DOHH2 (cell line): ENCODE results near the gene RPS16.

Experiments used
- EZH2phosphoT487 ChIP-seq: fragments of 200-600 bp; sonication (generic); IDR thresholded peaks from 2 replicates; pipeline ENCODE4 v1.6.1; 2017; ENCODE audit warnings: borderline replicate concordance, mild to moderate bottlenecking, antibody characterized with exemption, low read length, moderate library complexity, mixed read lengths
- TF ChIP-seq, protein P1 (sequence below): fragments of 200-600 bp; sonication (generic); IDR thresholded peaks from one replicate; pipeline ENCODE4 v1.5.1; 2014; ENCODE audit warnings: antibody characterized with exemption, mild to moderate bottlenecking, low read depth, low read length; ENCODE audit not compliant: poor library complexity, severe bottlenecking

DNA sequence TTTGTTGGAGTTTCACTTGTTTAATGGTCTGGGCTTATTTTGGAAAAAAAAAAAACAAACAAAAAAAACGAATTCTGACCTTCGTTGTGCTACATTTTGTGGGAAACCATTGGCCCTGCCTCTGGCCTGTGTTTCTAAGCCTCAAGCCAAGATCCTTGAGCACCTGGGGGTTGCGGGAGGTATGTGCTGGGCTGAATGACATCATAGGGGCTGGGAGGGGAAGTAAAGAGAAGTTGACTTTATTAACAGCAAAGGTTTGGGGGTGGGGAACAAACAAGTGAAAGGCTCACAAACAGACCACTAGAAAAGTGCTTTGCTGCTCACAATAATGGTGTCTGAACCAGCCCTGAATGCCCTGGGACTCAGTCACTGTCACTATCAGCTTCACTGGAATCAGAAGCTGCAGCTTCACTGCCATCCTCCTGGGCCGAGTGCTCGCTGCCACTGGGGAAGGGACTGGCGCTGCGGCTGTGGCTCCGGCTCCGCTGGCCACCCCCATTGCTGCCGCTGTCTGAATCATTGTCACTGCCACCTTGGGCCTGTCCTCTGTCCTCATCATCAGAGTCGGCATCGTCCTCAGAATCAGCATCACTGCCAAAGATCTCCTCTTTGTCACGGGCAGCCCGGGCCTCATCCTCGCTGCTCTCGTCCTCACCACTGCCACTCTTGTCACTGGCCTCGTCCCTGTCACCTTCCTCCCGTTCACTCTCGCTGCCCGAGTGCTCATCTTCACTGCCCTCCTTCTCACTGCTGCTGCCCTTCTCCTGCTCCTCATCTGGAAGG, 49.9 kb downstream of the RPS16 start:
- TF ChIP-seq, protein P1, sequence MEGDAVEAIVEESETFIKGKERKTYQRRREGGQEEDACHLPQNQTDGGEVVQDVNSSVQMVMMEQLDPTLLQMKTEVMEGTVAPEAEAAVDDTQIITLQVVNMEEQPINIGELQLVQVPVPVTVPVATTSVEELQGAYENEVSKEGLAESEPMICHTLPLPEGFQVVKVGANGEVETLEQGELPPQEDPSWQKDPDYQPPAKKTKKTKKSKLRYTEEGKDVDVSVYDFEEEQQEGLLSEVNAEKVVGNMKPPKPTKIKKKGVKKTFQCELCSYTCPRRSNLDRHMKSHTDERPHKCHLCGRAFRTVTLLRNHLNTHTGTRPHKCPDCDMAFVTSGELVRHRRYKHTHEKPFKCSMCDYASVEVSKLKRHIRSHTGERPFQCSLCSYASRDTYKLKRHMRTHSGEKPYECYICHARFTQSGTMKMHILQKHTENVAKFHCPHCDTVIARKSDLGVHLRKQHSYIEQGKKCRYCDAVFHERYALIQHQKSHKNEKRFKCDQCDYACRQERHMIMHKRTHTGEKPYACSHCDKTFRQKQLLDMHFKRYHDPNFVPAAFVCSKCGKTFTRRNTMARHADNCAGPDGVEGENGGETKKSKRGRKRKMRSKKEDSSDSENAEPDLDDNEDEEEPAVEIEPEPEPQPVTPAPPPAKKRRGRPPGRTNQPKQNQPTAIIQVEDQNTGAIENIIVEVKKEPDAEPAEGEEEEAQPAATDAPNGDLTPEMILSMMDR, result no peak
- no peak for TF ChIP-seq EZH2phosphoT487
